ENCODE data around the gene CDA.

Gene CDA

DNA sequence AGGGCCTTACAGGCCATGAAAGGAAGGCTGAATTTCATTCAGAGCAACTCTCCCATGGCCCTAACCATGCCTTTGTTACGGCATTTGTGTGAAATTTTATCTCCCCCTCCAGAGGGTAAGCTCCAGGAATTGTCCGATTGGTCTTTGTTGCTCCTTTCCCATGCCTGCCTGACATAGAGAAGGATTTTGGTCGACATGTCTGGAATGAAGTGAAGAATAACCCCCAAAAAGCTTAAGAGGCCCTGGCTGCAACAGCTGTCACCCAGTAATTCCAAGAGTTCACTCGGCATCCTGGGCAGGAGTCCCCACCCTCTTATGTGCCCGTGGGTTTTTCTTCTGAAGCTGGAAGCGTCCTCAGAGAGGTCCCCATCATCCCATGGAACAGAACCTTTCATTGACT is 20.6 kb downstream of the CDA start:
- Histone ChIP-seq H3K27ac (ENCODE audit: poor library complexity, severe bottlenecking) (peak overlapping the region; percentile 91), H3K4me3 (ENCODE audit: severe bottlenecking) (no peak overlapping the region), H3K9me3 (ENCODE audit: severe bottlenecking) (no peaks in the 10 kb centered on the region), H3K27me3 (ENCODE audit: insufficient read depth, poor library complexity, severe bottlenecking) (no peaks in the 10 kb centered on the region), H3K4me1 (ENCODE audit: insufficient read depth, poor library complexity, severe bottlenecking) (peaks cover 29% of the 10 kb centered on the region), H3K36me3 (ENCODE audit: low read depth) (peaks cover 19% of the 10 kb centered on the region)
- ATAC-seq (ENCODE audit: low read depth) (no peak), DNase-seq (ENCODE audit: low spot score) (no peak)
- no peak for TF ChIP-seq CTCF (IDR thresholded peaks at IDR 0.05; ENCODE audit: poor library complexity, severe bottlenecking)

DNA sequence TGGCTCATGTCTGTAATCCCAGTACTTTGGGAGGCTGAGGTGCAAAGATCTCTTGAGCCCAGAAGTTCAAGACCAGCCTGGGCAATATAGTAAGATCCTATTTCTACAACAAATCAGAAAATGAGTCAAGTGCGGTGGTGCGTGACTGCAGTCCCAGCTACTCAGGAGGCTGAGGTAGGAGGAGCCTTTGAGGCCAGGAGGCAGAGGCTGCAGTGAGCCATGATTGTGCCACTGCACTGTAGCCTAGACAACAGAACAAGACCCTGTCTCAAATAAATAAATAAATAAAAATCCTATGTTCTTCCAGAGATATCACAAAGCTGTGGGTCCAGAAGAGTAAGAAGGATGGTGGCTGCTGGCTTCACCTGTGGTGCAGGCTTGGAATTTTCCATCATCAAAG is 22.1 kb downstream of the CDA start:
- peaks cover 16% of the 10 kb centered on the region for H3K36me3 ChIP-seq (ENCODE audit: low read depth)
- no peak for DNase-seq (ENCODE audit: low spot score)
- peak overlapping the region; percentile 91 for H3K27ac ChIP-seq (ENCODE audit: poor library complexity, severe bottlenecking)

GRCh38 chr1:20611652-20612051 is 22.8 kb downstream of the CDA start:
- ATAC-seq (ENCODE audit: low read depth) (no peak), DNase-seq (ENCODE audit: low spot score) (no peak)
- TF ChIP-seq CTCF (IDR thresholded peaks at IDR 0.05; ENCODE audit: poor library complexity, severe bottlenecking): no peak
- H3K27ac ChIP-seq (ENCODE audit: poor library complexity, severe bottlenecking): peak overlapping the region; percentile 91
- H3K4me1 ChIP-seq (ENCODE audit: insufficient read depth, poor library complexity, severe bottlenecking): peaks cover 23% of the 10 kb centered on the region
- peaks cover 16% of the 10 kb centered on the region for H3K36me3 ChIP-seq (ENCODE audit: low read depth)
- no peaks in the 10 kb centered on the region for H3K27me3 ChIP-seq (ENCODE audit: insufficient read depth, poor library complexity, severe bottlenecking)
- H3K9me3 ChIP-seq (ENCODE audit: severe bottlenecking): no peaks in the 10 kb centered on the region
- H3K4me3 ChIP-seq (ENCODE audit: severe bottlenecking): no peak overlapping the region

More for the DNA sequence above, 22.1 kb downstream of the CDA start:
- TF ChIP-seq CTCF (IDR thresholded peaks at IDR 0.05; ENCODE audit: poor library complexity, severe bottlenecking): no peak
- Histone ChIP-seq H3K4me1 (ENCODE audit: insufficient read depth, poor library complexity, severe bottlenecking) (peaks cover 23% of the 10 kb centered on the region), H3K27me3 (ENCODE audit: insufficient read depth, poor library complexity, severe bottlenecking) (no peaks in the 10 kb centered on the region), H3K9me3 (ENCODE audit: severe bottlenecking) (no peaks in the 10 kb centered on the region), H3K4me3 (ENCODE audit: severe bottlenecking) (no peak overlapping the region)
- ATAC-seq (ENCODE audit: low read depth): no peak

- no peaks in the 10 kb centered on the region for H3K9me3 ChIP-seq (ENCODE audit: severe bottlenecking)
- H3K4me3 ChIP-seq (ENCODE audit: severe bottlenecking): no peak overlapping the region
- TF ChIP-seq CTCF (IDR thresholded peaks at IDR 0.05; ENCODE audit: poor library complexity, severe bottlenecking): no peak
- peaks cover 23% of the 10 kb centered on the region for H3K4me1 ChIP-seq (ENCODE audit: insufficient read depth, poor library complexity, severe bottlenecking)
- peak; percentile 91 for DNase-seq (ENCODE audit: low spot score)
- peak overlapping the region; percentile 91 for H3K27ac ChIP-seq (ENCODE audit: poor library complexity, severe bottlenecking)
- H3K27me3 ChIP-seq (ENCODE audit: insufficient read depth, poor library complexity, severe bottlenecking): no peaks in the 10 kb centered on the region
- peaks cover 19% of the 10 kb centered on the region for H3K36me3 ChIP-seq (ENCODE audit: low read depth)
- peak; percentile 59 for ATAC-seq (ENCODE audit: low read depth)
Measured at GRCh38 chr1:20612221-20612746, 23.4 kb downstream of the CDA start.

GRCh38 chr1:20614131-20614579 is 25.3 kb downstream of the CDA start:
- no peaks in the 10 kb centered on the region for H3K9me3 ChIP-seq (ENCODE audit: severe bottlenecking)
- H3K27me3 ChIP-seq (ENCODE audit: insufficient read depth, poor library complexity, severe bottlenecking): no peaks in the 10 kb centered on the region
- H3K4me1 ChIP-seq (ENCODE audit: insufficient read depth, poor library complexity, severe bottlenecking): peaks cover 23% of the 10 kb centered on the region
- no peak for TF ChIP-seq CTCF (IDR thresholded peaks at IDR 0.05; ENCODE audit: poor library complexity, severe bottlenecking)
- no peak for ATAC-seq (ENCODE audit: low read depth)
- no peak for DNase-seq (ENCODE audit: low spot score)
- H3K36me3 ChIP-seq (ENCODE audit: low read depth): peaks cover 16% of the 10 kb centered on the region
- H3K27ac ChIP-seq (ENCODE audit: poor library complexity, severe bottlenecking): peak overlapping the region; percentile 91
- no peak overlapping the region for H3K4me3 ChIP-seq (ENCODE audit: severe bottlenecking)
